H9 (cell line): ENCODE results near the gene PNLDC1. TPM values are rescaled to one million over a fixed set of nuclear protein-coding genes. Genes with fewer than 3 reads are reported as not detected.

Experiments used
- DNase-seq: peaks from one replicate; pipeline ENCODE4 v3.0.0-alpha.2; 2017
- H2AFZ ChIP-seq: one replicate; pipeline ENCODE4 v1.6.1; 2013; ENCODE audit warnings: mild to moderate bottlenecking, low read length, control low read depth, moderate library complexity
- H2AK5ac ChIP-seq: 2 replicates; pipeline ENCODE4 v1.6.1; 2013; ENCODE audit warnings: low read length, control low read depth, mixed read lengths; ENCODE audit not compliant: insufficient read length
- H2BK120ac ChIP-seq: one replicate; pipeline ENCODE4 v1.6.1; 2013; ENCODE audit warnings: low read depth, mild to moderate bottlenecking, low read length, control low read depth, inconsistent platforms; ENCODE audit not compliant: poor library complexity, severe bottlenecking
- H2BK12ac ChIP-seq: 2 replicates; pipeline ENCODE4 v1.6.1; 2013; ENCODE audit warnings: low read length, control low read depth, mixed read lengths, low read depth; ENCODE audit not compliant: insufficient read length
- H2BK15ac ChIP-seq: 2 replicates; pipeline ENCODE4 v1.6.1; 2013; ENCODE audit warnings: low read depth, low read length, control low read depth
- H2BK20ac ChIP-seq: one replicate; pipeline ENCODE4 v1.6.1; 2013; ENCODE audit warnings: low read depth, mild to moderate bottlenecking, low read length, control low read depth, inconsistent platforms; ENCODE audit not compliant: poor library complexity, severe bottlenecking
- H2BK5ac ChIP-seq: 2 replicates; pipeline ENCODE4 v1.6.1; 2013; ENCODE audit warnings: low read length, control low read depth, mixed read lengths; ENCODE audit not compliant: insufficient read length
- H3K14ac ChIP-seq: 2 replicates; pipeline ENCODE4 v1.6.1; 2013; ENCODE audit warnings: low read length, control low read depth; ENCODE audit not compliant: insufficient read depth
- H3K18ac ChIP-seq: 2 replicates; pipeline ENCODE4 v1.6.1; 2013; ENCODE audit warnings: low read depth, mild to moderate bottlenecking, mixed read lengths, low read length, control low read depth; ENCODE audit not compliant: insufficient read length
- H3K23ac ChIP-seq: 2 replicates; pipeline ENCODE4 v1.6.1; 2013; ENCODE audit warnings: low read length, control low read depth, mixed read lengths, low read depth; ENCODE audit not compliant: insufficient read length
- H3K23me2 ChIP-seq: 2 replicates; pipeline ENCODE4 v1.6.1; 2013; ENCODE audit warnings: low read depth, mild to moderate bottlenecking, mixed read lengths, low read length, control low read depth; ENCODE audit not compliant: insufficient read length, poor library complexity, severe bottlenecking
- H3K27ac ChIP-seq: 2 replicates; pipeline ENCODE4 v1.5.1; 2013; ENCODE audit warnings: low read length, control low read depth, mixed read lengths, low read depth; ENCODE audit not compliant: insufficient read length
- H3K27me3 ChIP-seq: 2 replicates; pipeline ENCODE4 v1.6.1; 2013; ENCODE audit warnings: low read length, control low read depth, inconsistent platforms; ENCODE audit not compliant: insufficient read depth
- H3K4ac ChIP-seq: 2 replicates; pipeline ENCODE4 v1.6.1; 2013; ENCODE audit warnings: low read depth, mild to moderate bottlenecking, control low read depth, inconsistent platforms, low read length, moderate library complexity
- H3K4me1 ChIP-seq: 2 replicates; pipeline ENCODE4 v1.6.1; 2013; ENCODE audit warnings: low read length, control low read depth, inconsistent platforms; ENCODE audit not compliant: insufficient read depth
- H3K4me2 ChIP-seq: 2 replicates; pipeline ENCODE4 v1.6.1; 2013; ENCODE audit warnings: low read length, control low read depth, mixed read lengths; ENCODE audit not compliant: insufficient read length, insufficient read depth
- H3K56ac ChIP-seq: 2 replicates; pipeline ENCODE4 v1.6.1; 2013; ENCODE audit warnings: low read depth, mild to moderate bottlenecking, mixed read lengths, low read length, control low read depth; ENCODE audit not compliant: insufficient read length
- H3K79me1 ChIP-seq: 2 replicates; pipeline ENCODE4 v1.6.1; 2013; ENCODE audit warnings: low read depth, mild to moderate bottlenecking, moderate library complexity, low read length, control low read depth, inconsistent platforms; ENCODE audit not compliant: insufficient read depth, poor library complexity, severe bottlenecking
- H3K79me2 ChIP-seq: 2 replicates; pipeline ENCODE4 v1.6.1; 2013; ENCODE audit warnings: low read length, control low read depth, inconsistent platforms; ENCODE audit not compliant: insufficient read depth
- H3K9ac ChIP-seq: 2 replicates; pipeline ENCODE4 v1.6.1; 2013; ENCODE audit warnings: low read length, control low read depth, mixed read lengths; ENCODE audit not compliant: insufficient read length; ENCODE audit errors: extremely low read depth
- H3K9me3 ChIP-seq: one replicate; pipeline ENCODE4 v1.6.1; 2013; ENCODE audit warnings: low read depth, low read length, inconsistent platforms; ENCODE audit not compliant: control insufficient read depth
- H3T11ph ChIP-seq: one replicate; pipeline ENCODE4 v1.6.1; 2013; ENCODE audit warnings: mild to moderate bottlenecking, low read length, control low read depth, inconsistent platforms
- H4K20me1 ChIP-seq: one replicate; pipeline ENCODE4 v1.6.1; 2013; ENCODE audit not compliant: control insufficient read depth, insufficient read length, insufficient read depth
- H4K5ac ChIP-seq: 2 replicates; pipeline ENCODE4 v1.6.1; 2013; ENCODE audit warnings: low read depth, mild to moderate bottlenecking, mixed read lengths, low read length, control low read depth; ENCODE audit not compliant: insufficient read length
- H4K8ac ChIP-seq: replicated peaks from 2 replicates; pipeline ENCODE4 v1.6.1; 2013; ENCODE audit warnings: low read length, control low read depth, mixed read lengths, low read depth; ENCODE audit not compliant: insufficient read length
- H4K91ac ChIP-seq: 2 replicates; pipeline ENCODE4 v1.6.1; 2013; ENCODE audit warnings: low read depth, mild to moderate bottlenecking, moderate library complexity, mixed read lengths, low read length, control low read depth; ENCODE audit not compliant: insufficient read length
- H3K27ac Mint-ChIP-seq, 3 experiments: 2 replicates in 2 of 3; 3 replicates in 1 of 3; pipeline ENCODE4 v1.8.0; 2020 to 2021; ENCODE audit warnings: mixed read lengths in 3 of 3, mild to moderate bottlenecking in 1 of 3, moderate library complexity in 1 of 3
- H3K27me3 Mint-ChIP-seq: 2 replicates; pipeline ENCODE4 v1.8.0; 2021; ENCODE audit warnings: low read depth, mild to moderate bottlenecking, moderate library complexity, mixed read lengths
- H3K36me3 Mint-ChIP-seq, 3 experiments: 2 replicates in 2 of 3; 3 replicates in 1 of 3; pipeline ENCODE4 v1.8.0; 2020 to 2021; ENCODE audit warnings: low read depth in 3 of 3, mixed read lengths in 3 of 3; ENCODE audit not compliant: insufficient read depth in 1 of 3
- H3K4me1 Mint-ChIP-seq, 2 experiments: 2 replicates each; pipeline ENCODE4 v1.8.0; 2020; ENCODE audit warnings: mixed read lengths in 2 of 2
- H3K4me3 Mint-ChIP-seq, 2 experiments: 2 replicates in 1 of 2; 3 replicates in 1 of 2; pipeline ENCODE4 v1.8.0; 2020 to 2021; ENCODE audit warnings: mild to moderate bottlenecking in 2 of 2, mixed read lengths in 2 of 2, moderate library complexity in 1 of 2
- H3K9me3 Mint-ChIP-seq, 2 experiments: 2 replicates in 1 of 2; 3 replicates in 1 of 2; pipeline ENCODE4 v1.8.0; 2020; ENCODE audit warnings: mild to moderate bottlenecking in 2 of 2, mixed read lengths in 2 of 2, moderate library complexity in 1 of 2
- WGBS: extraction: QIAGEN DNeasy Blood & Tissue Kit; methylation state at CpG from one replicate; pipeline ENCODE4 v1.1.7; 2013; ENCODE audit warnings: missing lambda C conversion rate, low lambda C conversion rate, mixed read lengths; ENCODE audit not compliant: insufficient read length; ENCODE audit errors: extremely low coverage; 5-methylcytosine and 5-hydroxymethylcytosine counted together
- total RNA-seq: library from RNA; stranded (reverse); gene quantifications from 2 replicates; pipeline ENCODE4 v1.2.1, GENCODE V29; 2021
- TF ChIP-seq, protein P1 (sequence below): fragments of 200-600 bp; sonication (generic); conservative IDR thresholded peaks from 3 replicates; pipeline ENCODE4 v1.8.0; 2021; ENCODE audit warnings: antibody characterized with exemption, mild to moderate bottlenecking

Gene PNLDC1
- total RNA-seq, 1 experiment from 2014 or later = not detected

DNA sequence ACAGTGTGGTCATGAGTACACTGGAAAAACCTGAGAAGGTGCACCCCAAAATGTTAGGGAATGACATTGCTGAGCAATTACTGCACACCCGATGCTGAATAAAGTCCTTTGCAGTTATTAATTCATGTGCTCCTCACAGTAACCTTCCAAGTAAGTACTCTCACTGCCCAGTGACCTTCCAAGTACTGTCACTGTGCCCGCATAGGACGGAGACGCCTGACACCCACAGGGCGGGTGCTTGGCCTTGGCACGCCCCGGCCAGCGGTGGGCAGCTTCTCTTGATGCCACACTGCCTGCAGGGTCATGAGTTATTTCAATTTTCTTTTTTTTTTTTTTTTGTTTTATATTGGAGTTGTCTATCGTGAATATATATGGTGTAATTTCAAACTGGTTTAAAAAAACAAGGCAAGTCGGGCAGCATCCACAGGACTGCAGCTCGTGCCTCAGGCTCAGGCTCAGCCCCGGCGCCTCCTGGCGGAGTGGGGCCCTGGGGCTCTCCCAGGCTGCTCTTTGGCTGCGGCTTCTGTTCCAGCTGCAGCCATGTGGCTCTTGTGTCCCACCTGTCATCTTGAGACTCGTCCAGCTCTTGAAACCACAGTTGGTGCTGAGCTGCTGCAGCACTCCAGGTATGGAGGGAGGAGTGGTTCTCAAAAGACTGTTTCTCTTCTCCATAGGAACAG lies 27.0 kb downstream of the PNLDC1 start:
- H3K79me2 ChIP-seq = no peaks in the 10 kb centered on the region
- H2AFZ ChIP-seq = no peak overlapping the region
- H3T11ph ChIP-seq = no peak overlapping the region
- DNase-seq = no peak
- H3K23ac ChIP-seq = no peak overlapping the region
- H4K91ac ChIP-seq = no peak overlapping the region
- H3K18ac ChIP-seq = no peak overlapping the region
- no peaks in the 10 kb centered on the region for H3K27me3 ChIP-seq
- H2BK12ac ChIP-seq = no peak overlapping the region
- no peak overlapping the region for H2AK5ac ChIP-seq
- H3K23me2 ChIP-seq = no peaks in the 10 kb centered on the region
- H3K79me1 ChIP-seq = no peaks in the 10 kb centered on the region
- H3K14ac ChIP-seq = no peak overlapping the region
- H3K9ac ChIP-seq = no peak overlapping the region
- H2BK5ac ChIP-seq = no peak overlapping the region
- TF ChIP-seq, protein P1, sequence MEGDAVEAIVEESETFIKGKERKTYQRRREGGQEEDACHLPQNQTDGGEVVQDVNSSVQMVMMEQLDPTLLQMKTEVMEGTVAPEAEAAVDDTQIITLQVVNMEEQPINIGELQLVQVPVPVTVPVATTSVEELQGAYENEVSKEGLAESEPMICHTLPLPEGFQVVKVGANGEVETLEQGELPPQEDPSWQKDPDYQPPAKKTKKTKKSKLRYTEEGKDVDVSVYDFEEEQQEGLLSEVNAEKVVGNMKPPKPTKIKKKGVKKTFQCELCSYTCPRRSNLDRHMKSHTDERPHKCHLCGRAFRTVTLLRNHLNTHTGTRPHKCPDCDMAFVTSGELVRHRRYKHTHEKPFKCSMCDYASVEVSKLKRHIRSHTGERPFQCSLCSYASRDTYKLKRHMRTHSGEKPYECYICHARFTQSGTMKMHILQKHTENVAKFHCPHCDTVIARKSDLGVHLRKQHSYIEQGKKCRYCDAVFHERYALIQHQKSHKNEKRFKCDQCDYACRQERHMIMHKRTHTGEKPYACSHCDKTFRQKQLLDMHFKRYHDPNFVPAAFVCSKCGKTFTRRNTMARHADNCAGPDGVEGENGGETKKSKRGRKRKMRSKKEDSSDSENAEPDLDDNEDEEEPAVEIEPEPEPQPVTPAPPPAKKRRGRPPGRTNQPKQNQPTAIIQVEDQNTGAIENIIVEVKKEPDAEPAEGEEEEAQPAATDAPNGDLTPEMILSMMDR = no peak
- H3K27ac ChIP-seq = no peak overlapping the region
- no peak overlapping the region for H2BK20ac ChIP-seq
- Mint-ChIP-seq H3K36me3 (peaks cover 0 to 6% (median 1%) of the 10 kb centered on the region in 3 experiments; a peak in 3 of 7 replicates), H3K4me1 (peaks cover 30 to 36% of the 10 kb centered on the region in 2 experiments), H3K27ac (no peak overlapping the region), H3K27me3 (no peaks in the 10 kb centered on the region; the same call in none of the 2 replicates), H3K4me3 (no peak overlapping the region), H3K9me3 (no peaks in the 10 kb centered on the region; a peak in 1 of 5 replicates)
- no peak overlapping the region for H3K56ac ChIP-seq
- H4K8ac ChIP-seq = no peak overlapping the region
- no CpG with 5 or more reads among the region's 16 CpGs for WGBS
- no peak overlapping the region for H2BK120ac ChIP-seq
- no peaks in the 10 kb centered on the region for H3K9me3 ChIP-seq
- no peaks in the 10 kb centered on the region for H4K20me1 ChIP-seq
- no peak overlapping the region for H3K4me2 ChIP-seq
- H4K5ac ChIP-seq = no peak overlapping the region
- peaks cover 15% of the 10 kb centered on the region; the same call in 1 of the 2 replicates for H3K4me1 ChIP-seq
- H3K4ac ChIP-seq = no peak overlapping the region
- H2BK15ac ChIP-seq = no peak overlapping the region
